ENCODE measurements around the gene RABL3.

GRCh38 chr3:120743556-120744195 lies 1.4 kb upstream of the RABL3 start:
- no peak for TF ChIP-seq POLR2A (IDR thresholded peaks at IDR 0.05)
- TF ChIP-seq, protein P1, sequence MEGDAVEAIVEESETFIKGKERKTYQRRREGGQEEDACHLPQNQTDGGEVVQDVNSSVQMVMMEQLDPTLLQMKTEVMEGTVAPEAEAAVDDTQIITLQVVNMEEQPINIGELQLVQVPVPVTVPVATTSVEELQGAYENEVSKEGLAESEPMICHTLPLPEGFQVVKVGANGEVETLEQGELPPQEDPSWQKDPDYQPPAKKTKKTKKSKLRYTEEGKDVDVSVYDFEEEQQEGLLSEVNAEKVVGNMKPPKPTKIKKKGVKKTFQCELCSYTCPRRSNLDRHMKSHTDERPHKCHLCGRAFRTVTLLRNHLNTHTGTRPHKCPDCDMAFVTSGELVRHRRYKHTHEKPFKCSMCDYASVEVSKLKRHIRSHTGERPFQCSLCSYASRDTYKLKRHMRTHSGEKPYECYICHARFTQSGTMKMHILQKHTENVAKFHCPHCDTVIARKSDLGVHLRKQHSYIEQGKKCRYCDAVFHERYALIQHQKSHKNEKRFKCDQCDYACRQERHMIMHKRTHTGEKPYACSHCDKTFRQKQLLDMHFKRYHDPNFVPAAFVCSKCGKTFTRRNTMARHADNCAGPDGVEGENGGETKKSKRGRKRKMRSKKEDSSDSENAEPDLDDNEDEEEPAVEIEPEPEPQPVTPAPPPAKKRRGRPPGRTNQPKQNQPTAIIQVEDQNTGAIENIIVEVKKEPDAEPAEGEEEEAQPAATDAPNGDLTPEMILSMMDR (IDR thresholded peaks at IDR 0.05 in 8 of 11, conservative IDR thresholded peaks at IDR 0.05 in 3 of 11) = no peak
- TF ChIP-seq POLR2AphosphoS5 (IDR thresholded peaks at IDR 0.05) = no peak
